Measurements from ENCODE around the gene SMIM31. TPM values are rescaled to one million over a fixed set of nuclear protein-coding genes. Genes with fewer than 3 reads are reported as not detected.

SMIM31 gene
- not detected for total RNA-seq
- 0 reads per million in 2 donors for total RNA-seq

GRCh38 chr4:164753873-164754488 is at the start of gene SMIM31:
TSS of gene SMIM31 (plus strand) at chr4:164754131. CDS start at chr4:164770444, 16,313 bp downstream.
- no peak for ATAC-seq
- Mint-ChIP-seq H3K4me3 (no peak within 1 kb of the TSS), H3K27me3 (peaks cover 22% of the 10 kb centered on the region), H3K4me1 (peaks cover 2% of the 10 kb centered on the region), H3K27ac (no peak within 1 kb of the TSS), H3K36me3 (ENCODE audit: low read depth) (no peaks in the 10 kb centered on the region)
- DNase-seq = no peak
- H3K9me3 ChIP-seq (ENCODE audit: control insufficient read depth, low read length, poor library complexity, severe bottlenecking) = no peaks in the 10 kb centered on the region

GRCh38 chr4:164706675-164707074 is 47.3 kb upstream of the SMIM31 start:
- DNase-seq (no peak), ATAC-seq (no peak)
- H3K9me3 ChIP-seq (ENCODE audit: control insufficient read depth, low read length, poor library complexity, severe bottlenecking) = no peaks in the 10 kb centered on the region
- Mint-ChIP-seq H3K36me3 (ENCODE audit: low read depth) (no peaks in the 10 kb centered on the region), H3K27me3 (no peaks in the 10 kb centered on the region), H3K27ac (no peak overlapping the region), H3K4me1 (no peaks in the 10 kb centered on the region), H3K4me3 (no peak overlapping the region)

GRCh38 chr4:164716901-164717300 is 37.0 kb upstream of the SMIM31 start:
- H3K9me3 ChIP-seq (ENCODE audit: control insufficient read depth, low read length, poor library complexity, severe bottlenecking) = no peaks in the 10 kb centered on the region
- no peak overlapping the region for H3K4me3 Mint-ChIP-seq
- H3K27me3 Mint-ChIP-seq = peaks cover 25% of the 10 kb centered on the region
- H3K27ac Mint-ChIP-seq = no peak overlapping the region
- H3K36me3 Mint-ChIP-seq (ENCODE audit: low read depth) = no peaks in the 10 kb centered on the region
- no peaks in the 10 kb centered on the region for H3K4me1 Mint-ChIP-seq
- ATAC-seq (no peak), DNase-seq (no peak)

- H3K27me3 Mint-ChIP-seq = peaks cover 25% of the 10 kb centered on the region
- H3K4me3 Mint-ChIP-seq = no peak overlapping the region
- H3K9me3 ChIP-seq (ENCODE audit: control insufficient read depth, low read length, poor library complexity, severe bottlenecking) = no peaks in the 10 kb centered on the region
- H3K27ac Mint-ChIP-seq = no peak overlapping the region
- no peak for DNase-seq
- ATAC-seq = no peak
- no peaks in the 10 kb centered on the region for H3K4me1 Mint-ChIP-seq
- H3K36me3 Mint-ChIP-seq (ENCODE audit: low read depth) = no peaks in the 10 kb centered on the region
Observed at GRCh38 chr4:164718827-164719226, 35.1 kb upstream of the SMIM31 start.

GRCh38 chr4:164725066-164725465 is 28.9 kb upstream of the SMIM31 start:
- no peak overlapping the region for H3K4me3 Mint-ChIP-seq

GRCh38 chr4:164730705-164731393 is 23.1 kb upstream of the SMIM31 start:
- Mint-ChIP-seq H3K36me3 (ENCODE audit: low read depth) (peaks cover 2% of the 10 kb centered on the region), H3K4me1 (peaks cover 5% of the 10 kb centered on the region), H3K27ac (no peak overlapping the region), H3K27me3 (peaks cover 16% of the 10 kb centered on the region), H3K4me3 (no peak overlapping the region)
- ATAC-seq = no peak
- no peaks in the 10 kb centered on the region for H3K9me3 ChIP-seq (ENCODE audit: control insufficient read depth, low read length, poor library complexity, severe bottlenecking)
- DNase-seq = no peak

More at GRCh38 chr4:164725066-164725465, 28.9 kb upstream of the SMIM31 start:
- DNase-seq = no peak
- peaks cover 15% of the 10 kb centered on the region for H3K27me3 Mint-ChIP-seq
- H3K36me3 Mint-ChIP-seq (ENCODE audit: low read depth) = peaks cover 2% of the 10 kb centered on the region
- no peaks in the 10 kb centered on the region for H3K9me3 ChIP-seq (ENCODE audit: control insufficient read depth, low read length, poor library complexity, severe bottlenecking)
- no peak for ATAC-seq
- peaks cover 8% of the 10 kb centered on the region for H3K4me1 Mint-ChIP-seq
- H3K27ac Mint-ChIP-seq = no peak overlapping the region

- H3K4me3 Mint-ChIP-seq = no peak overlapping the region
- peaks cover 5% of the 10 kb centered on the region for H3K4me1 Mint-ChIP-seq
- ATAC-seq = peak; percentile 53
- peak; percentile 14 to 27 (median 17) for DNase-seq
- no peak overlapping the region for H3K27ac Mint-ChIP-seq
- peaks cover 16% of the 10 kb centered on the region for H3K27me3 Mint-ChIP-seq
- no peaks in the 10 kb centered on the region for H3K9me3 ChIP-seq (ENCODE audit: control insufficient read depth, low read length, poor library complexity, severe bottlenecking)
- peaks cover 2% of the 10 kb centered on the region for H3K36me3 Mint-ChIP-seq (ENCODE audit: low read depth)
Observed at GRCh38 chr4:164731827-164732474, 22.0 kb upstream of the SMIM31 start.

GRCh38 chr4:164734484-164734883 is 19.4 kb upstream of the SMIM31 start:
- H3K9me3 ChIP-seq (ENCODE audit: control insufficient read depth, low read length, poor library complexity, severe bottlenecking) = no peaks in the 10 kb centered on the region
- Mint-ChIP-seq H3K27ac (no peak overlapping the region), H3K36me3 (ENCODE audit: low read depth) (no peaks in the 10 kb centered on the region), H3K27me3 (peaks cover 8% of the 10 kb centered on the region), H3K4me3 (no peak overlapping the region), H3K4me1 (no peaks in the 10 kb centered on the region)
- ATAC-seq (no peak), DNase-seq (no peak)

GRCh38 chr4:164748375-164748774 is 5.6 kb upstream of the SMIM31 start:
- Mint-ChIP-seq H3K36me3 (ENCODE audit: low read depth) (no peaks in the 10 kb centered on the region), H3K4me1 (peaks cover 6% of the 10 kb centered on the region), H3K27me3 (peaks cover 33% of the 10 kb centered on the region), H3K27ac (no peak overlapping the region), H3K4me3 (no peak overlapping the region)
- DNase-seq (no peak), ATAC-seq (no peak)
- H3K9me3 ChIP-seq (ENCODE audit: control insufficient read depth, low read length, poor library complexity, severe bottlenecking) = no peaks in the 10 kb centered on the region

- no peak for DNase-seq
- no peak for ATAC-seq
- H3K36me3 Mint-ChIP-seq (ENCODE audit: low read depth) = no peaks in the 10 kb centered on the region
- no peak overlapping the region for H3K27ac Mint-ChIP-seq
- no peak overlapping the region for H3K4me3 Mint-ChIP-seq
- H3K27me3 Mint-ChIP-seq = peaks cover 27% of the 10 kb centered on the region
- no peaks in the 10 kb centered on the region for H3K9me3 ChIP-seq (ENCODE audit: control insufficient read depth, low read length, poor library complexity, severe bottlenecking)
- H3K4me1 Mint-ChIP-seq = no peaks in the 10 kb centered on the region
Observed at GRCh38 chr4:164755432-164755831, 1.5 kb downstream of the SMIM31 start.

- peaks cover 22% of the 10 kb centered on the region for H3K27me3 Mint-ChIP-seq
- H3K9me3 ChIP-seq (ENCODE audit: control insufficient read depth, low read length, poor library complexity, severe bottlenecking) = no peaks in the 10 kb centered on the region
- no peak overlapping the region for H3K4me3 Mint-ChIP-seq
- DNase-seq = no peak
- no peaks in the 10 kb centered on the region for H3K36me3 Mint-ChIP-seq (ENCODE audit: low read depth)
- no peak overlapping the region for H3K27ac Mint-ChIP-seq
- ATAC-seq = no peak
- no peaks in the 10 kb centered on the region for H3K4me1 Mint-ChIP-seq
Observed at GRCh38 chr4:164756686-164757085, 2.8 kb downstream of the SMIM31 start.

GRCh38 chr4:164761241-164761640 is 7.3 kb downstream of the SMIM31 start:
- Mint-ChIP-seq H3K36me3 (ENCODE audit: low read depth) (no peaks in the 10 kb centered on the region), H3K27me3 (peaks cover 38% of the 10 kb centered on the region), H3K4me3 (no peak overlapping the region), H3K4me1 (peaks cover 3% of the 10 kb centered on the region), H3K27ac (no peak overlapping the region)
- H3K9me3 ChIP-seq (ENCODE audit: control insufficient read depth, low read length, poor library complexity, severe bottlenecking) = no peaks in the 10 kb centered on the region
- ATAC-seq (no peak), DNase-seq (no peak)

- H3K27me3 Mint-ChIP-seq = peaks cover 40% of the 10 kb centered on the region
- H3K36me3 Mint-ChIP-seq (ENCODE audit: low read depth) = no peaks in the 10 kb centered on the region
- no peak overlapping the region for H3K27ac Mint-ChIP-seq
- peaks cover 3% of the 10 kb centered on the region for H3K4me1 Mint-ChIP-seq
- no peaks in the 10 kb centered on the region for H3K9me3 ChIP-seq (ENCODE audit: control insufficient read depth, low read length, poor library complexity, severe bottlenecking)
- no peak for DNase-seq
- no peak overlapping the region for H3K4me3 Mint-ChIP-seq
- ATAC-seq = no peak
Observed at GRCh38 chr4:164761746-164762275, 7.9 kb downstream of the SMIM31 start.

Data from T-helper 17 cell (primary cell).